ENCODE measurements around the gene CUL5. TPM values are rescaled to one million over a fixed set of nuclear protein-coding genes. Genes with fewer than 3 reads are reported as not detected.
A peak's percentile ranks its signal among the peaks of the same experiment; 100 is the strongest.
"Not testable (repeated sequence)": the region's sequence is repeated elsewhere in the genome, so short reads cannot be mapped to it uniquely, and the experiment has no call there.

Gene CUL5
- total and polyA plus RNA-seq, 5 donors: 8.6 to 38.6 (median 37.7) TPM

- intact Hi-C loops (cut with DNase I): no loop called here
- Histone ChIP-seq H3K27me3 (ENCODE audit: control insufficient read depth, insufficient read depth) (no peaks in the 10 kb centered on the region), H3K27ac (ENCODE audit: low read length) (no peak overlapping the region), H3K4me3 (ENCODE audit: low read length) (no peak overlapping the region), H3K4me1 (ENCODE audit: control insufficient read depth, insufficient read depth, low read length) (peaks cover 4% of the 10 kb centered on the region), H3K9me3 (ENCODE audit: control insufficient read depth, low read length) (no peaks in the 10 kb centered on the region)
- peak in 1 of 2 donors; percentile 21 for ATAC-seq
- WGBS: 59% methylated on average over 5 of the region's 5 CpGs
- no peak for DNase-seq
Observed at GRCh38 chr11:108025387-108026080, 16.8 kb downstream of the CUL5 start.

GRCh38 chr11:108027057-108027456 lies 18.4 kb downstream of the CUL5 start:
- H3K27ac ChIP-seq (ENCODE audit: low read length): no peak overlapping the region
- no peaks in the 10 kb centered on the region for H3K27me3 ChIP-seq (ENCODE audit: control insufficient read depth, insufficient read depth)
- no peak overlapping the region for H3K4me3 ChIP-seq (ENCODE audit: low read length)
- intact Hi-C loops (cut with DNase I): no loop called here
- DNase-seq: no peak
- H3K4me1 ChIP-seq (ENCODE audit: control insufficient read depth, insufficient read depth, low read length): peaks cover 4% of the 10 kb centered on the region
- no peaks in the 10 kb centered on the region for H3K9me3 ChIP-seq (ENCODE audit: control insufficient read depth, low read length)
- no peak for ATAC-seq
- 98% methylated on average over 7 of the region's 7 CpGs for WGBS

GRCh38 chr11:108028822-108029441 lies 20.2 kb downstream of the CUL5 start:
- WGBS: 93% methylated on average over 2 of the region's 2 CpGs
- H3K9me3 ChIP-seq (ENCODE audit: control insufficient read depth, low read length); H3K27me3 ChIP-seq (ENCODE audit: control insufficient read depth, insufficient read depth); ATAC-seq; intact Hi-C loops (cut with DNase I); DNase-seq; H3K4me3 ChIP-seq (ENCODE audit: low read length); H3K4me1 ChIP-seq (ENCODE audit: control insufficient read depth, insufficient read depth, low read length); H3K27ac ChIP-seq (ENCODE audit: low read length): not testable (repeated sequence)

- 97% methylated on average over 2 of the region's 2 CpGs for WGBS
- intact Hi-C loops (cut with DNase I): not testable (repeated sequence)
Observed at GRCh38 chr11:108031604-108032003, 22.9 kb downstream of the CUL5 start.

GRCh38 chr11:108032800-108033199 lies 24.1 kb downstream of the CUL5 start:
- ATAC-seq (no peak), DNase-seq (no peak)
- Histone ChIP-seq H3K9me3 (ENCODE audit: control insufficient read depth, low read length) (no peaks in the 10 kb centered on the region), H3K4me3 (ENCODE audit: low read length) (no peak overlapping the region), H3K27ac (ENCODE audit: low read length) (no peak overlapping the region), H3K4me1 (ENCODE audit: control insufficient read depth, insufficient read depth, low read length) (peaks cover 6% of the 10 kb centered on the region), H3K27me3 (ENCODE audit: control insufficient read depth, insufficient read depth) (no peaks in the 10 kb centered on the region)
- intact Hi-C loops (cut with DNase I): no loop called here
- 86% methylated on average over 1 of the region's 1 CpG for WGBS

More at GRCh38 chr11:108031604-108032003, 22.9 kb downstream of the CUL5 start:
- DNase-seq; H3K4me3 ChIP-seq (ENCODE audit: low read length); H3K27me3 ChIP-seq (ENCODE audit: control insufficient read depth, insufficient read depth); H3K9me3 ChIP-seq (ENCODE audit: control insufficient read depth, low read length); H3K4me1 ChIP-seq (ENCODE audit: control insufficient read depth, insufficient read depth, low read length); H3K27ac ChIP-seq (ENCODE audit: low read length); ATAC-seq: not testable (repeated sequence)

- Histone ChIP-seq H3K4me1 (ENCODE audit: control insufficient read depth, insufficient read depth, low read length) (peaks cover 6% of the 10 kb centered on the region), H3K4me3 (ENCODE audit: low read length) (no peak overlapping the region), H3K27ac (ENCODE audit: low read length) (no peak overlapping the region), H3K27me3 (ENCODE audit: control insufficient read depth, insufficient read depth) (no peaks in the 10 kb centered on the region), H3K9me3 (ENCODE audit: control insufficient read depth, low read length) (no peaks in the 10 kb centered on the region)
- intact Hi-C loops (cut with DNase I): no loop called here
- 85% methylated on average over 1 of the region's 1 CpG for WGBS
- no peak for ATAC-seq
- DNase-seq: no peak
Observed at GRCh38 chr11:108034034-108034433, 25.3 kb downstream of the CUL5 start.

GRCh38 chr11:108034952-108035351 lies 26.3 kb downstream of the CUL5 start:
- WGBS: 100% methylated on average over 1 of the region's 1 CpG
- Histone ChIP-seq H3K4me3 (ENCODE audit: low read length) (no peak overlapping the region), H3K9me3 (ENCODE audit: control insufficient read depth, low read length) (no peaks in the 10 kb centered on the region), H3K27ac (ENCODE audit: low read length) (no peak overlapping the region), H3K27me3 (ENCODE audit: control insufficient read depth, insufficient read depth) (no peaks in the 10 kb centered on the region), H3K4me1 (ENCODE audit: control insufficient read depth, insufficient read depth, low read length) (peaks cover 6% of the 10 kb centered on the region)
- DNase-seq (no peak), ATAC-seq (no peak)
- intact Hi-C loops (cut with DNase I): no loop called here

GRCh38 chr11:108035690-108036089 lies 27.0 kb downstream of the CUL5 start:
- no peak overlapping the region for H3K27ac ChIP-seq (ENCODE audit: low read length)
- no peak for DNase-seq
- no peaks in the 10 kb centered on the region for H3K9me3 ChIP-seq (ENCODE audit: control insufficient read depth, low read length)
- H3K4me3 ChIP-seq (ENCODE audit: low read length): no peak overlapping the region
- H3K27me3 ChIP-seq (ENCODE audit: control insufficient read depth, insufficient read depth): no peaks in the 10 kb centered on the region
- intact Hi-C loops (cut with DNase I): no loop called here
- ATAC-seq: peak; percentile 36 to 60
- peaks cover 6% of the 10 kb centered on the region for H3K4me1 ChIP-seq (ENCODE audit: control insufficient read depth, insufficient read depth, low read length)
- 69% methylated on average over 4 of the region's 4 CpGs for WGBS

- H3K4me1 ChIP-seq (ENCODE audit: control insufficient read depth, insufficient read depth, low read length): peaks cover 6% of the 10 kb centered on the region
- H3K9me3 ChIP-seq (ENCODE audit: control insufficient read depth, low read length): no peaks in the 10 kb centered on the region
- DNase-seq: no peak
- H3K27ac ChIP-seq (ENCODE audit: low read length): no peak overlapping the region
- no peak overlapping the region for H3K4me3 ChIP-seq (ENCODE audit: low read length)
- no peaks in the 10 kb centered on the region for H3K27me3 ChIP-seq (ENCODE audit: control insufficient read depth, insufficient read depth)
- intact Hi-C loops (cut with DNase I): no loop called here
- WGBS: 91% methylated on average over 2 of the region's 2 CpGs
- ATAC-seq: no peak
Observed at GRCh38 chr11:108037211-108037610, 28.5 kb downstream of the CUL5 start.

- intact Hi-C loops (cut with DNase I): no loop called here
- ATAC-seq (no peak), DNase-seq (no peak)
- Histone ChIP-seq H3K4me1 (ENCODE audit: control insufficient read depth, insufficient read depth, low read length) (peaks cover 6% of the 10 kb centered on the region), H3K9me3 (ENCODE audit: control insufficient read depth, low read length) (no peaks in the 10 kb centered on the region), H3K27ac (ENCODE audit: low read length) (no peak overlapping the region), H3K4me3 (ENCODE audit: low read length) (no peak overlapping the region), H3K27me3 (ENCODE audit: control insufficient read depth, insufficient read depth) (no peaks in the 10 kb centered on the region)
- 79% methylated on average over 6 of the region's 6 CpGs for WGBS
Observed at GRCh38 chr11:108037636-108038035, 28.9 kb downstream of the CUL5 start.

- no peak for ATAC-seq
- 100% methylated on average over 1 of the region's 1 CpG for WGBS
Observed at GRCh38 chr11:108048269-108048668, 39.6 kb downstream of the CUL5 start.

More at GRCh38 chr11:108048269-108048668, 39.6 kb downstream of the CUL5 start:
- Histone ChIP-seq H3K27ac (ENCODE audit: low read length) (no peak overlapping the region), H3K27me3 (ENCODE audit: control insufficient read depth, insufficient read depth) (no peaks in the 10 kb centered on the region), H3K4me1 (ENCODE audit: control insufficient read depth, insufficient read depth, low read length) (no peaks in the 10 kb centered on the region), H3K4me3 (ENCODE audit: low read length) (no peak overlapping the region), H3K9me3 (ENCODE audit: control insufficient read depth, low read length) (no peaks in the 10 kb centered on the region)
- intact Hi-C loops (cut with DNase I): no loop called here
- DNase-seq: no peak

Data from right cardiac atrium (tissue), 5 donors.